K562 (cell line): ENCODE data around the gene DAB1. TPM values are rescaled to one million over a fixed set of nuclear protein-coding genes. Genes with fewer than 3 reads are reported as not detected.

Experiments
- ATAC-seq: fragments of 200-7000 bp; cut with Tn5 transposase; 3 replicates; pipeline ENCODE4 v1.9.1; 2020; ENCODE audit warnings: moderate library complexity
- BruUV-seq: library from RNA; stranded (reverse); fragments of 400-500 nt; replicated peaks from 2 replicates; lab custom pipeline; 2021; lab: Mats Ljungman, UMichigan
- CTCF ChIA-PET: fragments of 300-600 bp; formaldehyde crosslinking; extraction: SDS; loops from one replicate; lab custom pipeline; 2021; ENCODE audit warnings: low intra/inter-chr PET ratio; lab: Yijun Ruan, JAX
- POLR2A ChIA-PET: fragments of 300-600, 350-650 bp; sonication (Branson Sonifier 250); formaldehyde crosslinking; extraction: SDS; loops from one replicate; lab custom pipeline; 2021; ENCODE audit warnings: antibody characterized with exemption, inconsistent platforms; lab: Yijun Ruan, JAX
- DNase-seq, 4 experiments: peaks; one replicate each; pipeline versions ENCODE4 v3.0.0 to v3.0.0-alpha.2; 2011 to 2018; ENCODE audit warnings: low spot score in 3 of 4, mixed read lengths in 3 of 4; ENCODE audit errors: extremely low read depth in 1 of 4
- FAIRE-seq: peaks from 2 replicates; lab custom pipeline; 2011; peaks lifted over from hg19 to GRCh38; lab: Jason Lieb, UNC
- H2AFZ ChIP-seq: 2 replicates; pipeline ENCODE4 v1.6.0; 2011; ENCODE audit warnings: low read depth, low read length, control low read depth, inconsistent platforms
- H3K27ac ChIP-seq: fragments of 200-600 bp; 3 replicates; pipeline ENCODE4 v1.8.0; 2011; ENCODE audit warnings: low read depth, mild to moderate bottlenecking, control low read depth, inconsistent platforms, low read length, moderate library complexity, mixed read lengths; ENCODE audit errors: extremely low read depth
- H3K27me3 ChIP-seq, 2 experiments: fragments of 300-600 bp in 1 of 2; 2 replicates in 1 of 2; 3 replicates in 1 of 2; pipeline versions ENCODE4 v1.6.0 to v1.8.0; 2011; ENCODE audit warnings: inconsistent platforms in 2 of 2, low read length in 2 of 2, mild to moderate bottlenecking in 1 of 2, mixed read lengths in 1 of 2, moderate library complexity in 1 of 2; ENCODE audit not compliant: control insufficient read depth in 2 of 2, insufficient read depth in 2 of 2
- H3K36me3 ChIP-seq: fragments of 300-600 bp; 3 replicates; pipeline ENCODE4 v1.8.0; 2011; ENCODE audit warnings: mild to moderate bottlenecking, low read length, inconsistent platforms; ENCODE audit not compliant: control insufficient read depth, insufficient read depth
- H3K4me1 ChIP-seq, 2 experiments: fragments of 200-600 bp in 1 of 2; replicated peaks in 1 of 2; 2 replicates in 1 of 2; 3 replicates in 1 of 2; pipeline versions ENCODE4 v1.5.1 to v1.8.0; 2011; ENCODE audit warnings: inconsistent platforms in 2 of 2, low read length in 2 of 2, mild to moderate bottlenecking in 1 of 2, mixed read lengths in 1 of 2, moderate library complexity in 1 of 2; ENCODE audit not compliant: control insufficient read depth in 2 of 2, insufficient read depth in 2 of 2
- H3K4me2 ChIP-seq: 2 replicates; pipeline ENCODE4 v1.6.1; 2011; ENCODE audit warnings: low read length, control low read depth, inconsistent platforms, mixed read lengths; ENCODE audit not compliant: insufficient read depth
- H3K4me3 ChIP-seq: fragments of 200-600 bp; sonication (generic), shearing (Covaris generic); 2 replicates; pipeline ENCODE4 v1.5.1; 2016; ENCODE audit warnings: control low read depth, inconsistent platforms
- H3K79me2 ChIP-seq: fragments of 200-600 bp; 3 replicates; pipeline ENCODE4 v1.8.0; 2011; ENCODE audit warnings: low read length, inconsistent platforms; ENCODE audit not compliant: control insufficient read depth, insufficient read depth
- H3K9ac ChIP-seq, 2 experiments: 2 replicates each; pipeline versions ENCODE4 v1.6.0 to v1.6.1; 2011; ENCODE audit warnings: low read depth in 2 of 2, low read length in 2 of 2, control low read depth in 1 of 2, inconsistent platforms in 1 of 2, mild to moderate bottlenecking in 1 of 2, mixed read lengths in 1 of 2; ENCODE audit not compliant: insufficient read depth in 1 of 2
- H3K9me1 ChIP-seq: one replicate; pipeline ENCODE4 v1.6.0; 2011; ENCODE audit warnings: inconsistent platforms, mild to moderate bottlenecking, low read length, moderate library complexity; ENCODE audit not compliant: control insufficient read depth, insufficient read depth
- H3K9me3 ChIP-seq: replicated peaks from 2 replicates; pipeline ENCODE4 v1.5.1; 2011; ENCODE audit warnings: low read depth, low read length, inconsistent platforms; ENCODE audit not compliant: control insufficient read depth, insufficient read depth
- H4K20me1 ChIP-seq: replicated peaks from 2 replicates; pipeline ENCODE4 v1.6.1; 2011; ENCODE audit warnings: low read length, inconsistent platforms, mixed read lengths; ENCODE audit not compliant: control insufficient read depth, insufficient read depth
- CHD1 ChIP-seq: fragments of 200-600 bp; sonication (generic); IDR thresholded peaks from one replicate; pipeline ENCODE4 v1.6.1; 2012; ENCODE audit warnings: mild to moderate bottlenecking, moderate library complexity, low read length, inconsistent platforms
- ETV6 ChIP-seq, 3 experiments: fragments of 150-350 bp in 1 of 3; sonication (generic) in 1 of 3; formaldehyde crosslinking in 1 of 3; IDR thresholded peaks; 2 replicates each; pipeline versions ENCODE4 v1.6.1 to v1.8.0; 2014 to 2022; ENCODE audit warnings: borderline replicate concordance in 2 of 3, low read depth in 2 of 3, antibody characterized with exemption in 1 of 3, low read length in 1 of 3, mild to moderate bottlenecking in 1 of 3, missing genetic modification reagents in 1 of 3
- GTF2A2 ChIP-seq: IDR thresholded peaks from 2 replicates; pipeline ENCODE4 v1.6.1; 2016; ENCODE audit warnings: mild to moderate bottlenecking, missing genetic modification characterization, missing compliant biosample characterization
- MITF ChIP-seq: IDR thresholded peaks from 2 replicates; pipeline ENCODE4 v1.6.1; 2014; ENCODE audit warnings: antibody characterized with exemption
- PML ChIP-seq: IDR thresholded peaks from 2 replicates; pipeline ENCODE4 v1.6.1; 2012; ENCODE audit warnings: low read length, inconsistent platforms
- POLR2A ChIP-seq: fragments of 450-650 bp; conservative IDR thresholded peaks from 2 replicates; pipeline ENCODE4 v1.6.1; 2016
- RCOR1 ChIP-seq, 2 experiments: IDR thresholded peaks; 2 replicates each; pipeline ENCODE4 v1.6.1; 2012; ENCODE audit warnings: low read depth in 2 of 2, low read length in 2 of 2, borderline replicate concordance in 1 of 2, improper control_type of control experiment in 1 of 2
- ZBTB26 ChIP-seq: fragments of 450-650 bp; formaldehyde crosslinking; IDR thresholded peaks from 2 replicates; pipeline ENCODE4 v1.4.0; 2022; ENCODE audit warnings: missing genetic modification characterization
- ZFPM2 ChIP-seq: fragments of 250-450 bp; sonication (Bioruptor Pico); IDR thresholded peaks from 2 replicates; pipeline ENCODE4 v1.5.1; 2022; ENCODE audit warnings: mild to moderate bottlenecking
- ZNF24 ChIP-seq: fragments of 450-650 bp; IDR thresholded peaks from 2 replicates; pipeline ENCODE4 v1.6.1; 2016
- ZNF778 ChIP-seq: fragments of 450-650 bp; formaldehyde crosslinking; IDR thresholded peaks from 2 replicates; pipeline ENCODE4 v1.4.0; 2020; ENCODE audit warnings: mild to moderate bottlenecking, moderate library complexity
- WGBS: fragments of 100-300 bp; shearing (Covaris generic); methylation state at CpG from one replicate; pipeline ENCODE4 v1.1.6; 2016; ENCODE audit warnings: low coverage, mixed read lengths; ENCODE audit not compliant: insufficient coverage; ENCODE audit errors: missing lambda C conversion rate; 5-methylcytosine and 5-hydroxymethylcytosine counted together
- in situ Hi-C: fragments of 300-500 bp; cut with MboI; formaldehyde crosslinking; loops from 4 replicates; pipeline ENCODE4 v1.15.0; 2018; ENCODE audit warnings: inconsistent platforms, mixed read lengths
- intact Hi-C: fragments of 100-400 bp; cut with micrococcal nuclease; formaldehyde crosslinking; loops from 2 replicates; pipeline ENCODE4 v1.14.2; 2022
- polyA plus RNA-seq, 8 experiments: library from polyadenylated mRNA; depleted of rRNA in 4 of 8; stranded (reverse) in 5 of 8; unstranded in 3 of 8; fragments of >200 nt; fragmentation: Nextera tagmentation in 2 of 8; fragmentation: Illumina TruSeq in 1 of 8; extraction: Ambion mirVana in 2 of 8; extraction: Trizol in 1 of 8; gene quantifications; 2 replicates each; pipeline versions ENCODE4 v1.2.1 to v1.2.3, GENCODE V29; 2011 to 2014; ENCODE audit warnings: inconsistent platforms in 1 of 8, missing spikeins in 1 of 8
- total RNA-seq, 7 experiments: library from RNA; depleted of rRNA in 6 of 7; stranded (reverse); fragments of >200 nt in 6 of 7; fragmentation: Illumina TruSeq in 2 of 7; extraction: Trizol in 2 of 7; gene quantifications; 2 replicates each; pipeline versions ENCODE4 v1.2.1 to v1.2.3, GENCODE V29; 2011 to 2021; ENCODE audit warnings: low replicate concordance in 1 of 7
- TF ChIP-seq, protein P1 (sequence below): sonication (generic); formaldehyde crosslinking; IDR thresholded peaks from 2 replicates; pipeline ENCODE4 v1.5.0; 2020; ENCODE audit warnings: missing genetic modification reagents

Gene DAB1
- total and polyA plus RNA-seq, 9 of the 15 experiments (the other 6 are each of a cell fraction or from before 2014, with no cell fraction given), result not detected

- intact Hi-C loops (no loop called here), in situ Hi-C loops (no loop called here)
- H3K9ac ChIP-seq, result no peak overlapping the region
- no peaks in the 10 kb centered on the region; a peak in 1 of 5 replicates for H3K27me3 ChIP-seq
- ChIA-PET CTCF (no interaction called here), POLR2A (interaction anchor here (1.2 kb wide), 1 partner anchor 10 kb away, joined by 3 read pairs; no protein-coding TSS in a partner anchor)
- H3K9me3 ChIP-seq, result no peaks in the 10 kb centered on the region
- H3K4me3 ChIP-seq, result no peak overlapping the region
- no peak overlapping the region for H3K4me2 ChIP-seq
- H3K27ac ChIP-seq, result no peak overlapping the region
- H3K36me3 ChIP-seq, result no peaks in the 10 kb centered on the region
- FAIRE-seq (no peak), DNase-seq (no peak), ATAC-seq (no peak)
- H3K9me1 ChIP-seq, result no peaks in the 10 kb centered on the region
- no peaks in the 10 kb centered on the region for H4K20me1 ChIP-seq
- no peaks in the 10 kb centered on the region for H3K79me2 ChIP-seq
- WGBS, result 0% methylated on average over 1 of the region's 1 CpG
- no TSS peak for BruUV-seq
- no peaks in the 10 kb centered on the region for H3K4me1 ChIP-seq
- no peak overlapping the region for H2AFZ ChIP-seq
- TF ChIP-seq ZFPM2 (CRISPR knock-in tag) (no peak), ZNF24 (no peak), RCOR1 (IDR thresholded peaks at IDR 0.05; ENCODE audit: borderline replicate concordance in 1 of 2, low read depth in 2 of 2, low read length in 2 of 2) (no peak)
- TF ChIP-seq, protein P1, sequence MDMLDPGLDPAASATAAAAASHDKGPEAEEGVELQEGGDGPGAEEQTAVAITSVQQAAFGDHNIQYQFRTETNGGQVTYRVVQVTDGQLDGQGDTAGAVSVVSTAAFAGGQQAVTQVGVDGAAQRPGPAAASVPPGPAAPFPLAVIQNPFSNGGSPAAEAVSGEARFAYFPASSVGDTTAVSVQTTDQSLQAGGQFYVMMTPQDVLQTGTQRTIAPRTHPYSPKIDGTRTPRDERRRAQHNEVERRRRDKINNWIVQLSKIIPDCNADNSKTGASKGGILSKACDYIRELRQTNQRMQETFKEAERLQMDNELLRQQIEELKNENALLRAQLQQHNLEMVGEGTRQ, result no peak
- TF ChIP-seq, all 486 proteins: peak for 0
These were observed 251.8 kb downstream of the DAB1 start for GRCh38 chr1:57172040-57172439.

GRCh38 chr1:57167997-57168396 lies 255.9 kb downstream of the DAB1 start:
- no peak overlapping the region for H3K4me3 ChIP-seq
- no peaks in the 10 kb centered on the region for H3K4me1 ChIP-seq
- H3K79me2 ChIP-seq, result no peaks in the 10 kb centered on the region
- no peaks in the 10 kb centered on the region for H3K36me3 ChIP-seq
- DNase-seq (no peak), FAIRE-seq (no peak), ATAC-seq (no peak)
- no peak overlapping the region for H2AFZ ChIP-seq
- no peaks in the 10 kb centered on the region for H3K9me1 ChIP-seq
- H3K9ac ChIP-seq, result no peak overlapping the region
- CTCF ChIA-PET, result no interaction called here
- H3K27me3 ChIP-seq, result no peaks in the 10 kb centered on the region
- WGBS, result 0% methylated on average over 2 of the region's 2 CpGs
- intact Hi-C loops (no loop called here), in situ Hi-C loops (no loop called here)
- H4K20me1 ChIP-seq, result no peaks in the 10 kb centered on the region
- H3K9me3 ChIP-seq, result no peaks in the 10 kb centered on the region
- no TSS peak for BruUV-seq
- no peak overlapping the region for H3K4me2 ChIP-seq
- no peak overlapping the region for H3K27ac ChIP-seq
- POLR2A ChIA-PET, result no interaction called here
- TF ChIP-seq POLR2A (no peak), ZBTB26 (CRISPR knock-in tag) (no peak), MITF (no peak), CHD1 (no peak), GTF2A2 (no peak), ETV6 (IDR thresholded peaks at IDR 0.05; ENCODE audit: borderline replicate concordance in 1 of 2, low read depth in 2 of 2, low read length in 1 of 2) (no peak), ETV6 (CRISPR knock-in tag; IDR thresholded peaks at IDR 0.05; ENCODE audit: borderline replicate concordance) (no peak), ZNF778 (no peak), PML (no peak), ZNF24 (no peak)
